GOT3 (cell line): ENCODE data around the gene ADGRB3.
"Not testable (repeated sequence)": the region's sequence is repeated elsewhere in the genome, so short reads cannot be mapped to it uniquely, and the experiment has no call there.

Experiments
- DNase-seq: peaks from one replicate; lab custom pipeline; 2025; ENCODE audit warnings: mixed read lengths; lab: John Stamatoyannopoulos, UW

The ADGRB3 gene

DNA sequence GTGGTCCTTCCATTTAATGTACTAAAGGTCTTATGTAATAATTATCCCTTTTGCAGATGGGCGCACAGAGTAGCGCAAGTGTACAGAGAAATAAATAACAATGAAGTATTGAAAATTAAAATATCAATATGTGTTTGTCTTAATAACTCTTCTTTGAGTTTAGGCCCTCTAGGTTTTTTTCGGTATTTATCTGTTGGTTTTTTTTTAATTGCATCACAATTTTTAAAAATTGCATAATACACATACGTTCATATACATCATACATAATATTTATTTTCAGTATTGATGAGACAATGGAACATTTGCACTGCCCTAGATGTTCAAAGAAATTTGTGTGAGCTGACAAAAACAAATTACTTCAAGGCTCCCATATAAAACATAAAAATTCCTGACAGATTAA lies 15.1 kb downstream of the ADGRB3 start:
- DNase-seq, result no peak

DNA sequence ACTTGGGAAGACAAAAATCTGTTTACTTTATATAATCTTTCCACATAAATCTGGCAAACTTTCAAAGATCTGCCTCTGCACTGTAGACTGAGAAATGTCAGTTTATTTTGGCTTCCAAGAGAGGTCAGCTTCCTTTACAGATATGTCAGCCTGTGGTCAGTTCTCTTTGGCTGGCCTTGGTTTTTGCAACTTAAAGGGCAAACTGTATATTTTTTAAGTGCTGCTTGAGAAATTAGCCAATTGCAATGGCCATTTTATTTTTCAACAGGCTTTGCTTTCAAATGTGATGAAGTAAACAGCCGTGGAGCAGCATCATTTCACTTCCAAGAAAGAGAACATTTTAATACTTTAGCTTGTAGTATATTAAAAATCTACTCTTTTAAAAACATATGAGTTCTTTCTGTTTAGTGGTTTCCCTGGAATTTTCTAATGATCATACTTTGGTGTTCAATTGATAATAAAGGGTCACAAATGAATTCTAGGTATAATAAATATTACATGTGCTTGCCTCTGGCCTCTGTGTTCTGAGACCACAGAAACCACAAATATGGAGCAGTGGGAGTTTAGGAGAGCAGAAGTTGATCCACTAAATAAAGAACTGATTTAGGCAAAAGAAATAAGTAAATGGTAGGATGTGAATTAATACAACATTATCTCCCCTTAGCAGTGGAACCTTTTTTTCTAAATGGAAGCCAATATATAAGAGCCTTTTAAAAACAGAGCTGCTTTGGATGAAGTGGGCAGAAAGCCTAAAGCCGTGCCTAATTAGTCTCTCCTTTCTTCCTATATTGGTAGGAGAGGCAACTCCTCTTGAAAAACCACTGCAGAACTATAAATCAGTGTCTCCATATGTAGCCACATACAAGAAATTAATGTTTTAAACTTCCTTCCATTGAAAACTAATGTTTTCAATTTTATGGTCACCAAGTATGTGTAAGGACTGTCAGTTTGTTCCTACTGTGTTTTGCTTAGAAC lies 16.2 kb downstream of the ADGRB3 start:
- DNase-seq, result no peak

- no peak for DNase-seq
Measured at GRCh38 chr6:68652117-68652536, 17.0 kb downstream of the ADGRB3 start.

DNA sequence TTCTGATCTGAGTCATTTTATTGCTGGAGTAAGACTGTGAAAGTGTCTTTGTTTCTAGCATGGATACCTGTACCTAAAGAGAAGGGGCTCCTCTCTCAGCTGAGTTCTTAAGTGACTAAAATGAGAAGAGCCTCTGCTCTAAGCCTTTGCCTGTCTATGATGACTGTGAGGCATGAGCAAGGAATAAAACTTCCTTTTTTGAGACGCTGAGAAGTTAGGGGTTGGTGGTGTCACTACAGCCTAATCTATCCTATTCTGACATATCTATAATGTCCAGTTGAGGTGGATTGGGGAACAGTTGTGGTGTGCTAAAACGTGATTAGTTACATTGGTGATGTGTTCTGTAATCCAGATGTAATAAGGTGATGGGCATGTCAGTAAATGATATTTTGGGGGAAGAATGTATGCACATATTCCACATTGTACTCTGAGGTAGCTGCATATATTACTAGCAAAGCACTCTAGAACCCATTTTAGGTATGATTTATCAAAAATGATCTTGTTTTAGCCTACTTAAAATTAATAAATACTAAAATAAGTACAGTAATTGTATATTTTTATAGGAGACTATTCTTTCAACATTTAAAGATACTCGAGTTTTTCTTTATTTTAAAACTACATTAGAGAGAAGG lies 18.1 kb downstream of the ADGRB3 start:
- no peak for DNase-seq

- no peak for DNase-seq
Measured at GRCh38 chr6:68653706-68654089, 18.6 kb downstream of the ADGRB3 start.

DNA sequence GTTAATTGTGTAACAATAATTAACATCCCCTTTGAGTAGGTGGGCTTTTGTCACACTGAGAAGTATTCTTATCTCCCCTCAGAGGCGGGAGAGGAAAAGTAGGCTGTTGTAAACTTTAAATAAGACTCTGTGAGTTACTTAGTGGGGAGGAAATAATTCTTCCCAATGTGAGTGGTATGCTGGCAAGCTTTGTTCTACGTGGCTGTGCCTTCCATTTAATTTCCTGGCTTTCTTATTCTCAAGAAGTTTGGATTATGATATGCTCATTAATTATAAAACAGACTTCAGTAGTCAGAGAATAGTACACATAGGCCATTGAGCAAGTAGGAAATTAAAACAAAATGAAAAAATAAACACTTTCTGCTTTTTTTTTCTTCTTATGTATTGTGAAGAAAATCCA lies 19.1 kb downstream of the ADGRB3 start:
- no peak for DNase-seq

GRCh38 chr6:68655028-68655427 lies 19.9 kb downstream of the ADGRB3 start:
- DNase-seq, result no peak

DNA sequence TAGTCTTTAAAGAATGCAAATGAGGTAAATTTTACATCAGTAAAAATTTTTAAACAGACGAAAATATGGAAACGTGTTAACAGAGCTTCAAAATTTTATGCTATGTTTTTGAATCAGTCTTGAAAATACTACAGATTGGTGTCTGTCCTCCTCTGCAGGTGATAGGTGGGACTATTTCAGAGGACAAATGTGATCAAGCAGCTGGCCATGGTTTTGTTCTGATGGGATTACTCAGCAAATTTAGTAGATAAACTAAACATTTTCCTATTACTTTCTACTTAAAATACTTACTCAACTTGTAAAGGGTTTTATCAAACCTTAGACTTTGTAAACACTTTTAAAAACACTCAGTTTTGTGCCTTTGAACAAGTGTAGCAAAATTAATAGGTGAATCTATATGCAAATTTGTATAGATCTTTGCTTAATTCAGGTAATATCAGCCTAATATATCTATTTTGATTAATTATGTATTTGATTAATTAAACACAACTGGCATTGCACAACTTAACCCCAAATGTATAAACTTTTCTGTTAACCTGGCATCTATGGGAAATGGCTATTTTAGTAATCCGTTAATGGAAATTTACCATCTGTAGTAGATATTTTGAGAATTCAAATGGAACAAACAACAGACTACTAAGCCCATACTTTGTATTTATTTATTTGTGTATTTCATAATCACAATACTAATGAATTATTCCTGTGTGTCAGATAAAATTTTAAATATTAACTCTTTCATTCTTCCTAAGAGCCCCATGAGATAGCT lies 22.5 kb downstream of the ADGRB3 start:
- no peak for DNase-seq

GRCh38 chr6:68658338-68658737 lies 23.3 kb downstream of the ADGRB3 start:
- no peak for DNase-seq

DNA sequence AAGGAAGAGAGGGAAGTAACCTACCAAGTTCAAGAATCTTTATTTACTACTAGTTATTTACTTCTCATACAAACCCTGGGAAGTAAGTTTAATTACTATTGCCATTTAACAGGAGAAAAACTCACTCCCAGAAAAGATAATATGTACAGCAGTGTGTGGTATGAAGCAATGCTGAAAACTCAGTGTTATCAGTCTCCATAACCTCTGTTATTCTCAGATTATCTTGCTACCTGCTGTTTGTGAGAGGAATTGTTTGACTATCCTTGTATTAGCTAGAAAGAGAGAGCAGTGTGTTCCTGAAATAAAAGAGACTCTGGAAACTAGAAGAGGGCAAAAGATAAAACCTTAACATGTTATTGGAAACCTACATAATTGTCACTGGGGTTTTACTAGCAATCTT lies 38.2 kb downstream of the ADGRB3 start:
- no peak for DNase-seq

GRCh38 chr6:68675548-68675947 lies 40.5 kb downstream of the ADGRB3 start:
- no peak for DNase-seq

DNA sequence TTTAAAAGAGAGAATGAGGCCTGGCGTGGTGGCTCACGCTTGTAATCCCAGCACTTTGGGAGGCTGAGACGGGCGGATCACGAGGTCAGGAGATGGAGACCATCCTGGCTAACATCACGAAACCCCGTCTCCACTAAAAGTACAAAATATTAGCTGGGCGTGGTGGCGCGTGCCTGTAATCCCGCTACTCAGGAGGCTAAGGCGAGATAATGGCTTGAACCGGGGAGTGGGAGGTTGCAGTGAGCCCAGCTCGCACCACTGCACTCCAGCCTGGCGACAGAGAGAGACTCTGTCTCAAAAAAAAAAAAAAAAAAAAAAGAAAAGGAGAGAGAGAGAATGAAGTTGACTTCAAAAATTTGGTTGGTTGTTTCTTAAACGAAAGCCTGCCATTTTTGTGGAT lies 41.0 kb downstream of the ADGRB3 start:
- DNase-seq, result not testable (repeated sequence)

DNA sequence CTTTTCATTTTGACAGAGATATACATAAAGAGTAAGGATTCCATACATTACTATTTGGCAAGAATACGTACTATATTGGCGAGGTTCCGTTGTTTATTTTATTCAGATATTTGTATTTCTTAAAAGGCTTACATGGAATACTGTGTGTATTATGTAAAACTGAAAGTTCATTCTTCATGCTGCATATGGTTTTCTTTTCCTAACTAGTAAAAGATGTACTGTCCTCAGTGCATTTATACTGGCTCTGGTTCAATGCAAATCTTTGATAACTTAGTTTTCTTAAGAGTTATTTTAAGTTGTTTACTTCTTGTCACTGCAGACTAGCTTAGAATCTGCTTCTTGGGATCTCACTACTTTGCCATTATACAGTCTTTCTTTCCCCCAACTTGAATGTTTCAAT lies 42.0 kb downstream of the ADGRB3 start:
- DNase-seq, result no peak

GRCh38 chr6:68679399-68679798 lies 44.3 kb downstream of the ADGRB3 start:
- DNase-seq, result no peak

DNA sequence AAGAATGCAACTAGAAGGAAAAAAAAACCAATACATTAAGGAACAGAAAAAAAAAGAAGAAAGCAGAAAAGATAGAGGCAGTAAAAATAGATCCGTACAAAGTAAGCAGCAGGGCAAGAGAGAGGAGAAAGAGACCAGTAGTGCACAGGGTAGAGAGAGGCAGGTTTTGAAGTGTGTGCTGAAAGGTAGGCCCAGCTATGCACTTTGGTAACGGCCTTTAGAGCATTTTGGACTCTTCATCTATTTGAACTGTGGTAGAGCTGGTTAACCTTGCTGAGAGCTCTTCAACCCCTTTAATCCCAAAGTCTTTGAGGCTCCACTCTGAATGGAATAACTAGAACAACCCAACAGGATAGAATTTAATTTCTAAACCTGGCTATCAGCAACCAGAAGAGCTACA lies 45.2 kb downstream of the ADGRB3 start:
- DNase-seq, result no peak

DNA sequence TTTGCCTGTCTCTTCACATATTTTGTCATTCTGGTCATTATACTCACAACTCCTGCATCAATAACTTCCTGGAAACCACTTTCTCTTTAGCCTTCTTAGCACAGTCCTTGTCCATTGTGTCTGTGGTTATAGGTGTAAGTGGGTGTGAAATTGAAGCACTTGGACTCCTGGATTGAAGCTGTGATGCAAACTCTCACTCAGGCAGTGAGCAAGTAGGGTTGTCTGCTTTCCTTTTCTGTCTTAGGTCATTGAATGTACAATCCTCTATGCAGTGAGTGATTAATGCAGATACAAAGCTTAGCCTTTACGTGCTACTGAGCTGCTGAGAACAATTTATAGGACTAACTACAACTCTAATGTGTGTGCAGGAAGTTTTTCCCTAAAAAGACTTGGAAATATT lies 54.8 kb downstream of the ADGRB3 start:
- no peak for DNase-seq

GRCh38 chr6:68691120-68691519 lies 56.0 kb downstream of the ADGRB3 start:
- no peak for DNase-seq

GRCh38 chr6:68693271-68693670 lies 58.2 kb downstream of the ADGRB3 start:
- DNase-seq, result no peak

GRCh38 chr6:68695403-68695802 lies 60.3 kb downstream of the ADGRB3 start:
- no peak for DNase-seq

DNA sequence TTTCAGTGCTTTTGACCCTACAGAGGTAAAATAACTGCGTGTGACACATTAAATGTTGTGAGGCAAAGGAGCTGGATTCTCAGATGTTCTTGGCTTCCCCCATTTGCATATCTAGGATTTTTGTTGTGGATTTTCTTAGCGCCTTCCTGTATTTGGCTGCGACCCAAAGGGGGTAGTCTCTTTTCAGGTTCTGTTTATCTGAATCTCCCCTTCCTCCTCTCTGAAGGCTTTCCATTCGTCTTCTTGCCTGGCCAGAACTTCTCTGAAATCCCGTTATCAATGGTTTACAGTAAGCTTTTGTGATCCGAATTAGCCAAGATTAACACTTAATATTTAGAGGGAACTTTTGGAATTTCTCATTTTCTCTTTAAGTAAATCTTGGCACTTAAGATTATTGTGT lies 60.8 kb downstream of the ADGRB3 start:
- DNase-seq, result no peak

DNA sequence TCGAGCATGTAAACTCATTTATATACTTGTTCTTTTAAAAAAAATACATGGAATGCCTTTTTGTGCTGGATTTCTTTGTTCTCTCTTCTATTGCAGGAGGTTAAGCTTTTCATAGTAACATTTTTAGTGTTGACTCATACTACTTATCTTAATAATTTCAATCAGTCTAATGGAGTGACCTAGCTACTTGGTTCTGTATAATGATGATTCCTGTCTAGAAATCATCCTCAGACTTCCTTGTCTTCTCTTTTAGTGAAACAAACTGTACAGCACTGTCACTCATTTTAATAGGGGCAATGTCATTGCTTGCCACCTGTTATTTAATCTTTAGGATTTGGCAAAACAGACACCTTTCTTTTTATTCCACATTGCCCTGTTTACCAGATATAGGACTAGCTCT lies 62.3 kb downstream of the ADGRB3 start:
- DNase-seq, result no peak

DNA sequence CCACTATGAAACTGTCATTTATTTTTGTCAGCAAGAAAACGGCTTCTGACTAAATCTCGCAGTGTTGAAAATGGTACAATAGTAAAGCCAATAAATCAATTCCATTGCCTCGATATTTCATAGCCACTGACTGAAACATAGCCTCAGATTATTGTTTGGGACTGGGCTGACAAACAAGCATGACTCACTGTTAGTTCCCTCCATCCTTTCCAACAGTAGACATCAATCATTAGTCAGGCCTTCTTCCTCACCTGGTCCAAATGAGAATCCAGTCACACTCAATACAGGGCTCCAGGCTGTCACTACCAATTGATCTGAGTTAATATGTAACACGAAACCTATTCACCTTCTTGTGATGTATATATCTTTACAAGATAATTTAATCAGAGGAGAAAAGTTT lies 66.1 kb downstream of the ADGRB3 start:
- no peak for DNase-seq

GRCh38 chr6:68704485-68704884 lies 69.4 kb downstream of the ADGRB3 start:
- DNase-seq, result no peak
